ENCODE results near the gene PRIMA1.

PRIMA1 gene

GRCh38 chr14:93727917-93728650 lies 60.2 kb downstream of the PRIMA1 start:
- no peak for DNase-seq

GRCh38 chr14:93727039-93727740 lies 61.1 kb downstream of the PRIMA1 start:
- no peak for DNase-seq

GRCh38 chr14:93725993-93726392 lies 62.3 kb downstream of the PRIMA1 start:
- no peak for DNase-seq

GRCh38 chr14:93725002-93725582 lies 63.2 kb downstream of the PRIMA1 start:
- no peak for DNase-seq

GRCh38 chr14:93723001-93723400 lies 65.3 kb downstream of the PRIMA1 start:
- DNase-seq, result no peak

GRCh38 chr14:93720981-93721483 lies 67.3 kb downstream of the PRIMA1 start:
- DNase-seq, result no peak

- DNase-seq, result no peak
These were observed 68.0 kb downstream of the PRIMA1 start for GRCh38 chr14:93720076-93720815.

GRCh38 chr14:93719256-93719655 lies 69.0 kb downstream of the PRIMA1 start:
- no peak for DNase-seq

- DNase-seq, result no peak
These were observed 70.5 kb downstream of the PRIMA1 start for GRCh38 chr14:93717668-93718320.

GRCh38 chr14:93716746-93717667 lies 71.3 kb downstream of the PRIMA1 start:
- DNase-seq, result no peak

- no peak for DNase-seq
These were observed 72.1 kb downstream of the PRIMA1 start for GRCh38 chr14:93716002-93716745.

GRCh38 chr14:93715279-93715927 lies 72.9 kb downstream of the PRIMA1 start:
- DNase-seq, result no peak

- DNase-seq, result no peak
These were observed 73.7 kb downstream of the PRIMA1 start for GRCh38 chr14:93714605-93715004.

GRCh38 chr14:93713726-93714405 lies 74.4 kb downstream of the PRIMA1 start:
- DNase-seq, result no peak

GRCh38 chr14:93712838-93713724 lies 75.2 kb downstream of the PRIMA1 start:
- no peak for DNase-seq

GRCh38 chr14:93712079-93712837 lies 76.0 kb downstream of the PRIMA1 start:
- DNase-seq, result no peak

- DNase-seq, result no peak
These were observed 79.0 kb downstream of the PRIMA1 start for GRCh38 chr14:93709249-93709648.

- no peak for DNase-seq
These were observed 79.5 kb downstream of the PRIMA1 start for GRCh38 chr14:93708800-93709199.

All from activated effector memory CD4-positive, alpha-beta T cell treated with Interleukin-2 at 50 U/mL for 16 hours (primary cell).